SK-N-SH (cell line): ENCODE results near the gene C6orf132. TPM values are rescaled to one million over a fixed set of nuclear protein-coding genes. Genes with fewer than 3 reads are reported as not detected.

ENCODE experiments used
- CTCF ChIA-PET: fragments of 300-600, 350-600 bp; formaldehyde crosslinking; extraction: SDS; loops from one replicate; lab custom pipeline; 2021; lab: Yijun Ruan, JAX
- POLR2A ChIA-PET: fragments of 350-600 bp; sonication (Branson Sonifier 250); formaldehyde crosslinking; extraction: SDS; loops from one replicate; lab custom pipeline; 2020; ENCODE audit warnings: antibody characterized with exemption, inconsistent platforms; lab: Yijun Ruan, JAX
- DNase-seq: peaks from one replicate; pipeline ENCODE4 v3.0.0; 2012
- H2AFZ ChIP-seq: fragments of 200-600 bp; sonication (generic); 2 replicates; pipeline ENCODE4 v1.8.1; 2016; ENCODE audit warnings: antibody characterized with exemption, mild to moderate bottlenecking, low read depth
- H3F3A ChIP-seq: fragments of 200-600 bp; sonication (generic); replicated peaks from 2 replicates; pipeline ENCODE3; 2016; ENCODE audit warnings: antibody characterized with exemption, mild to moderate bottlenecking; ENCODE audit not compliant: insufficient read depth
- H3K27ac ChIP-seq, 2 experiments: fragments of 200-500 bp in 1 of 2; fragments of 200-600 bp in 1 of 2; sonication (Bioruptor generic) in 1 of 2; sonication (generic), shearing (Covaris generic) in 1 of 2; 2 replicates each; pipeline versions ENCODE4 v1.5.1 to v1.6.1; 2014 to 2016; ENCODE audit warnings: low read depth in 2 of 2, inconsistent platforms in 1 of 2, low read length in 1 of 2, mild to moderate bottlenecking in 1 of 2, mixed read lengths in 1 of 2
- H3K27me3 ChIP-seq: fragments of 200-600 bp; sonication (generic), shearing (Covaris generic); 2 replicates; pipeline ENCODE4 v1.6.1; 2016; ENCODE audit warnings: mixed run types; ENCODE audit not compliant: insufficient read depth
- H3K36me3 ChIP-seq, 2 experiments: fragments of 200-500 bp in 1 of 2; fragments of 200-600 bp in 1 of 2; sonication (Bioruptor generic) in 1 of 2; sonication (generic) in 1 of 2; replicated peaks in 1 of 2; 2 replicates each; pipeline versions ENCODE3 to v1.5.1; 2014 to 2016; ENCODE audit warnings: low read length in 1 of 2, mild to moderate bottlenecking in 1 of 2; ENCODE audit not compliant: insufficient read depth in 2 of 2, control insufficient read depth in 1 of 2
- H3K4me1 ChIP-seq, 2 experiments: fragments of 200-500 bp in 1 of 2; fragments of 200-600 bp in 1 of 2; sonication (Bioruptor generic) in 1 of 2; sonication (generic), shearing (Covaris generic) in 1 of 2; 2 replicates each; pipeline versions ENCODE4 v1.5.1 to v1.6.1; 2014 to 2016; ENCODE audit warnings: low read depth in 1 of 2, low read length in 1 of 2, mixed run types in 1 of 2; ENCODE audit not compliant: insufficient read depth in 2 of 2, control insufficient read depth in 1 of 2
- H3K4me2 ChIP-seq: fragments of 200-600 bp; sonication (generic), shearing (Covaris generic); 2 replicates; pipeline ENCODE4 v1.6.1; 2017; ENCODE audit warnings: mixed run types
- H3K4me3 ChIP-seq, 2 experiments: fragments of 200-500 bp in 1 of 2; fragments of 200-600 bp in 1 of 2; sonication (Bioruptor generic) in 1 of 2; sonication (generic), shearing (Covaris generic) in 1 of 2; 2 replicates each; pipeline versions ENCODE4 v1.5.1 to v1.8.1; 2014 to 2016; ENCODE audit warnings: low read depth in 2 of 2, inconsistent platforms in 1 of 2, low read length in 1 of 2, mild to moderate bottlenecking in 1 of 2, mixed read lengths in 1 of 2, moderate library complexity in 1 of 2
- H3K79me2 ChIP-seq: fragments of 200-600 bp; sonication (generic); 2 replicates; pipeline ENCODE4 v1.8.1; 2017; ENCODE audit warnings: mild to moderate bottlenecking; ENCODE audit not compliant: insufficient read depth
- H3K9ac ChIP-seq: fragments of 200-600 bp; sonication (generic); 2 replicates; pipeline ENCODE4 v1.6.1; 2017; ENCODE audit warnings: mixed run types
- H3K9me2 ChIP-seq: fragments of 200-600 bp; sonication (generic); 2 replicates; pipeline ENCODE4 v1.6.1; 2017; ENCODE audit warnings: mixed run types
- H3K9me3 ChIP-seq: fragments of 200-600 bp; sonication (generic); 2 replicates; pipeline ENCODE4 v1.6.1; 2017; ENCODE audit warnings: mixed run types, mild to moderate bottlenecking, moderate library complexity
- H4K20me1 ChIP-seq: fragments of 200-600 bp; sonication (generic); 2 replicates; pipeline ENCODE4 v1.6.1; 2017; ENCODE audit warnings: mild to moderate bottlenecking, mixed run types; ENCODE audit not compliant: insufficient read depth
- ELF1 ChIP-seq: IDR thresholded peaks from 2 replicates; pipeline ENCODE4 v1.4.0; 2012
- EZH2phosphoT487 ChIP-seq: fragments of 200-600 bp; sonication (generic); IDR thresholded peaks from 2 replicates; pipeline ENCODE4 v1.6.1; 2017; ENCODE audit warnings: low read depth, mixed run types, mild to moderate bottlenecking, antibody characterized with exemption, moderate library complexity, borderline replicate concordance
- FOSL2 ChIP-seq: IDR thresholded peaks from 2 replicates; pipeline ENCODE4 v1.4.0; 2012; ENCODE audit warnings: low read depth, mild to moderate bottlenecking, moderate library complexity, borderline replicate concordance
- FOXJ3 ChIP-seq: sonication (generic); formaldehyde crosslinking; IDR thresholded peaks from 2 replicates; pipeline ENCODE4 v1.5.1; 2020; ENCODE audit warnings: mild to moderate bottlenecking, missing genetic modification reagents
- JUND ChIP-seq: IDR thresholded peaks from 2 replicates; pipeline ENCODE4 v1.4.0; 2012
- MEF2A ChIP-seq: IDR thresholded peaks from 2 replicates; pipeline ENCODE4 v1.4.0; 2012; ENCODE audit warnings: low read depth, borderline replicate concordance
- NRF1 ChIP-seq: IDR thresholded peaks from 2 replicates; pipeline ENCODE4 v1.6.1; 2012; ENCODE audit warnings: low read depth, mild to moderate bottlenecking, low read length
- RAD21 ChIP-seq: IDR thresholded peaks from 2 replicates; pipeline ENCODE4 v1.6.1; 2012; ENCODE audit warnings: mild to moderate bottlenecking, low read length
- SIN3A ChIP-seq: IDR thresholded peaks from 2 replicates; pipeline ENCODE4 v1.6.1; 2012; ENCODE audit warnings: low read depth, mild to moderate bottlenecking, low read length, moderate library complexity, borderline replicate concordance
- SMC3 ChIP-seq: IDR thresholded peaks from 2 replicates; pipeline ENCODE4 v1.6.1; 2012; ENCODE audit warnings: low read depth, low read length, improper control_type of control experiment
- TAF1 ChIP-seq: IDR thresholded peaks from 2 replicates; pipeline ENCODE4 v1.6.1; 2012; ENCODE audit warnings: low read depth, mild to moderate bottlenecking, low read length, moderate library complexity, borderline replicate concordance
- TCF12 ChIP-seq: IDR thresholded peaks from 2 replicates; pipeline ENCODE4 v1.4.0; 2012
- TEAD4 ChIP-seq: IDR thresholded peaks from 2 replicates; pipeline ENCODE4 v1.4.0; 2012; ENCODE audit warnings: mild to moderate bottlenecking, borderline replicate concordance; ENCODE audit not compliant: insufficient read depth
- USF2 ChIP-seq: fragments of 150-350 bp; IDR thresholded peaks from 2 replicates; pipeline ENCODE4 v1.6.1; 2017; ENCODE audit warnings: antibody characterized with exemption, low read length, low read depth, borderline replicate concordance
- YY1 ChIP-seq: IDR thresholded peaks from 2 replicates; pipeline ENCODE4 v1.4.0; 2012; ENCODE audit warnings: low read depth, mild to moderate bottlenecking
- WGBS: methylation state at CpG from one replicate; pipeline ENCODE4 v1.1.6; 2017; ENCODE audit warnings: low lambda C conversion rate; 5-methylcytosine and 5-hydroxymethylcytosine counted together
- polyA plus RNA-seq, 3 experiments: library from polyadenylated mRNA; depleted of rRNA; stranded (reverse); fragments of >200 nt; gene quantifications; 2 replicates each; pipeline ENCODE4 v1.2.3, GENCODE V29; 2012

C6orf132 gene
- polyA plus RNA-seq, 1 of the 3 experiments (the other 2 are of a cell fraction): not detected

GRCh38 chr6:42104804-42105125, 37.7 kb downstream of the C6orf132 start (continued):
- TF ChIP-seq TAF1: no peak

GRCh38 chr6:42104095-42104803, 38.2 kb downstream of the C6orf132 start:
- H3K27me3 ChIP-seq: no peaks in the 10 kb centered on the region
- no peak for TF ChIP-seq RAD21
- TF ChIP-seq NRF1: no peak
- no peak for TF ChIP-seq USF2
- no peak for TF ChIP-seq TCF12
- no peak for TF ChIP-seq FOXJ3 (CRISPR knock-in tag)
- TF ChIP-seq, all 33 proteins: peak for 0
- no peaks in the 10 kb centered on the region for H3F3A ChIP-seq
- H3K9me3 ChIP-seq: no peaks in the 10 kb centered on the region
- H3K4me1 ChIP-seq: 0 out of 4 replicates have a peak, but pooled peaks cover 0 to 7% of the 10 kb centered on the region in 2 experiments
- H3K9ac ChIP-seq: no peak overlapping the region
- H4K20me1 ChIP-seq: no peaks in the 10 kb centered on the region
- no peak overlapping the region for H2AFZ ChIP-seq
- H3K9me2 ChIP-seq: no peaks in the 10 kb centered on the region
- no peak overlapping the region for H3K4me2 ChIP-seq
- no peak for DNase-seq
- no peak overlapping the region for H3K27ac ChIP-seq
- CTCF ChIA-PET: interaction anchor here (1.0 to 2.5 kb wide), 7 partner anchors 12 to 443 kb away, joined by 3 to 6 read pairs (median 4); no protein-coding TSS in a partner anchor
- WGBS: 79% methylated on average over 25 of the region's 66 CpGs
- H3K4me3 ChIP-seq: peak overlapping the region in 1 of 2 experiments; percentile 23; a peak in 1 of 4 replicates
- POLR2A ChIA-PET: no interaction called here
- H3K36me3 ChIP-seq: no peaks in the 10 kb centered on the region
- no peaks in the 10 kb centered on the region for H3K79me2 ChIP-seq

GRCh38 chr6:42103753-42104094, 38.7 kb downstream of the C6orf132 start:
- Histone ChIP-seq H3K4me2 (no peak overlapping the region), H3K36me3 (no peaks in the 10 kb centered on the region), H4K20me1 (no peaks in the 10 kb centered on the region), H3F3A (no peaks in the 10 kb centered on the region), H3K9me2 (no peaks in the 10 kb centered on the region)
- 96% methylated on average over 12 of the region's 12 CpGs for WGBS
- POLR2A ChIA-PET: no interaction called here
- CTCF ChIA-PET: interaction anchor here (0.6 to 2.5 kb wide), 5 partner anchors 11 to 444 kb away, joined by 3 to 6 read pairs (median 4); no protein-coding TSS in a partner anchor
- TF ChIP-seq ELF1 (no peak), YY1 (no peak), MEF2A (no peak), TAF1 (no peak), JUND (no peak), FOSL2 (no peak), EZH2phosphoT487 (no peak), TEAD4 (no peak), RAD21 (no peak), SMC3 (no peak), SIN3A (no peak)
- TF ChIP-seq, all 33 proteins: peak for 0
- Histone ChIP-seq H3K9me3 (no peaks in the 10 kb centered on the region), H3K79me2 (no peaks in the 10 kb centered on the region), H3K27ac (no peak overlapping the region), H3K4me3 (no peak overlapping the region), H3K27me3 (no peaks in the 10 kb centered on the region), H3K4me1 (0 out of 4 replicates have a peak, but pooled peaks cover 0 to 7% of the 10 kb centered on the region in 2 experiments), H2AFZ (no peak overlapping the region), H3K9ac (no peak overlapping the region)
- DNase-seq: no peak
